HL-60 (cell line): ENCODE data around the gene ERBIN.

Experiments
- DNase-seq, 2 experiments: peaks; one replicate each; pipeline ENCODE4 v3.0.0-alpha.2; 2010 to 2020; ENCODE audit warnings: low read depth in 1 of 2, low spot score in 1 of 2
- H3K27ac ChIP-seq: fragments of 250-450 bp; sonication (Bioruptor Pico); replicated peaks from 2 replicates; pipeline ENCODE4 v1.5.1; 2020; ENCODE audit warnings: mild to moderate bottlenecking, moderate library complexity
- H3K27me3 ChIP-seq: fragments of 250-450 bp; sonication (Bioruptor Pico); 2 replicates; pipeline ENCODE4 v1.5.1; 2021; ENCODE audit warnings: mild to moderate bottlenecking, moderate library complexity; ENCODE audit not compliant: insufficient read depth, poor library complexity, severe bottlenecking
- H3K4me3 ChIP-seq: replicated peaks from 2 replicates; pipeline ENCODE4 v1.5.1; 2011; ENCODE audit warnings: mild to moderate bottlenecking, control low read depth, low read length; ENCODE audit not compliant: insufficient read depth
- CTCF ChIP-seq: IDR thresholded peaks from one replicate; pipeline ENCODE4 v1.5.1; 2011; ENCODE audit warnings: low read length, control low read depth, inconsistent platforms; ENCODE audit not compliant: insufficient read depth
- GABPA ChIP-seq: IDR thresholded peaks from 2 replicates; pipeline ENCODE4 v1.6.1; 2012; ENCODE audit warnings: low read depth
- POLR2AphosphoS5 ChIP-seq: IDR thresholded peaks from 2 replicates; pipeline ENCODE4 v1.6.1; 2012; ENCODE audit warnings: low read depth
- SPI1 ChIP-seq: IDR thresholded peaks from 2 replicates; pipeline ENCODE4 v1.6.1; 2012; ENCODE audit warnings: low read depth, mild to moderate bottlenecking, borderline replicate concordance
- TF ChIP-seq, protein P1 (sequence below): IDR thresholded peaks from 2 replicates; pipeline ENCODE4 v1.6.1; 2012; ENCODE audit warnings: low read depth; ENCODE audit not compliant: insufficient replicate concordance

Gene ERBIN

GRCh38 chr5:65907135-65907534 is 19.2 kb upstream of the ERBIN start:
- TF ChIP-seq SPI1 = no peak
- no peak for TF ChIP-seq GABPA
- no peak for TF ChIP-seq POLR2AphosphoS5
- TF ChIP-seq CTCF = no peak
- TF ChIP-seq, protein P1, sequence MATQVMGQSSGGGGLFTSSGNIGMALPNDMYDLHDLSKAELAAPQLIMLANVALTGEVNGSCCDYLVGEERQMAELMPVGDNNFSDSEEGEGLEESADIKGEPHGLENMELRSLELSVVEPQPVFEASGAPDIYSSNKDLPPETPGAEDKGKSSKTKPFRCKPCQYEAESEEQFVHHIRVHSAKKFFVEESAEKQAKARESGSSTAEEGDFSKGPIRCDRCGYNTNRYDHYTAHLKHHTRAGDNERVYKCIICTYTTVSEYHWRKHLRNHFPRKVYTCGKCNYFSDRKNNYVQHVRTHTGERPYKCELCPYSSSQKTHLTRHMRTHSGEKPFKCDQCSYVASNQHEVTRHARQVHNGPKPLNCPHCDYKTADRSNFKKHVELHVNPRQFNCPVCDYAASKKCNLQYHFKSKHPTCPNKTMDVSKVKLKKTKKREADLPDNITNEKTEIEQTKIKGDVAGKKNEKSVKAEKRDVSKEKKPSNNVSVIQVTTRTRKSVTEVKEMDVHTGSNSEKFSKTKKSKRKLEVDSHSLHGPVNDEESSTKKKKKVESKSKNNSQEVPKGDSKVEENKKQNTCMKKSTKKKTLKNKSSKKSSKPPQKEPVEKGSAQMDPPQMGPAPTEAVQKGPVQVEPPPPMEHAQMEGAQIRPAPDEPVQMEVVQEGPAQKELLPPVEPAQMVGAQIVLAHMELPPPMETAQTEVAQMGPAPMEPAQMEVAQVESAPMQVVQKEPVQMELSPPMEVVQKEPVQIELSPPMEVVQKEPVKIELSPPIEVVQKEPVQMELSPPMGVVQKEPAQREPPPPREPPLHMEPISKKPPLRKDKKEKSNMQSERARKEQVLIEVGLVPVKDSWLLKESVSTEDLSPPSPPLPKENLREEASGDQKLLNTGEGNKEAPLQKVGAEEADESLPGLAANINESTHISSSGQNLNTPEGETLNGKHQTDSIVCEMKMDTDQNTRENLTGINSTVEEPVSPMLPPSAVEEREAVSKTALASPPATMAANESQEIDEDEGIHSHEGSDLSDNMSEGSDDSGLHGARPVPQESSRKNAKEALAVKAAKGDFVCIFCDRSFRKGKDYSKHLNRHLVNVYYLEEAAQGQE = no peak
- no peak for DNase-seq

DNA sequence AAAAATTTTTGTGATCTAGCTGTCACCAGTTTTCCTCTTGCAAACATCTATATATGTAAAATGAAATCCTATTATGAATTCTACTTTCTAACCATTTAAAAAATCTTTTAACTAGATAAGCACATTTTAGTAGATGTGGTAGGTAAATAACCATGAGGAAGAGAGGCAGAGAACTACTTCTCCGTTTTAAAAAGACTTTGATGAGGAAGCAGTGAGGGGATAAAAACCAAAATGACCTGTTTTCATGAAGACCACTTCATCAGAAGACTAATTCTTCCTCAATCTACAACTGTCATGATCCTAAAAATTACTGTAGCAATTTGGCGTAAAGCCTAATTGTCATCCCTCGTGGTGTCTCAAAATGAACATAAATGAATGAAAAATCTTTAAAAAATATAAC is 15.7 kb upstream of the ERBIN start:
- H3K27ac ChIP-seq = no peak overlapping the region
- no peak for DNase-seq
- TF ChIP-seq SPI1 (no peak), CTCF (no peak), POLR2AphosphoS5 (no peak), GABPA (no peak)
- TF ChIP-seq, protein P1 = no peak
- H3K4me3 ChIP-seq = no peak overlapping the region
- H3K27me3 ChIP-seq = no peaks in the 10 kb centered on the region

More at GRCh38 chr5:65907135-65907534, 19.2 kb upstream of the ERBIN start:
- H3K27me3 ChIP-seq = no peaks in the 10 kb centered on the region
- H3K27ac ChIP-seq = no peak overlapping the region
- no peak overlapping the region for H3K4me3 ChIP-seq

DNA sequence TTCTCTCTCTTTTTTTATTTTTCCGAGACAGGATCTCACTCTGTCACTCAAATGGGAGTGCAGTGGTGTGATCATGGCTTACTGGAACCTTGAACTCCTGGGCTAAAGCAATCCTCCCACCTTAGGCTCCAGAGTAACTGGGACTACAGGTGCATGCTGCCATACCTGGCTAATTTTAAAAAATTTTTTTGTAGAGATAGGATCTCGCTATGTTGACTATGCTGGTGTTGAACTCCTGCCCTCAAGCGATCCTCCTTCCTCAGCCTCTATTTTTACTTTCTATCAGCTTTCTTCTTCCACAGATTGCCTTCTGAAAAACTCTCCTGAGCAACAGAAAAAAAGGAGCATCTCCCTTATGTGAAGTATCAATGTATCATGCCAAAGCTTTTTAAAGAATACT is 14.1 kb upstream of the ERBIN start:
- Histone ChIP-seq H3K27me3 (no peaks in the 10 kb centered on the region), H3K27ac (no peak overlapping the region), H3K4me3 (no peak overlapping the region)
- DNase-seq = no peak
- TF ChIP-seq SPI1 (no peak), POLR2AphosphoS5 (no peak)

DNA sequence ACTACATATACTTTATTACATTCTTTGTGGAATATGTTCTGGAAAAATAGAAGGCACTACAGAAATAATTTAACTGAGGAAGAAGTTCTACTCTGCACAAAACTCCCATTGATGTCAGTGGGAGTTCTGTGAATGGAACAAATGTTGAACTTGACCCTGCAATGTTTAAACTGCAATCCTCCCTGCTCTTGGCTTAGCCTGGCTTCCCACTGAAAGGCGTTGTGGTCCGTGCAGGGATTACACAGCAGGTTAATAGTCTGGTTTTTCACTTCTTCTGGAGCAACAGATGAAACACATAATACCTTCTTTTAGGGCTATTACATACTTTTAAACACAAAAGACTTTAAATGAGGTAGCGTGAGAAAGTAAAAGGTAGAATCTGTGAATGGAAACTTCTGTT is 12.9 kb upstream of the ERBIN start:
- H3K4me3 ChIP-seq = no peak overlapping the region
- no peak for TF ChIP-seq GABPA
- no peak for TF ChIP-seq CTCF
- TF ChIP-seq SPI1 = no peak
- TF ChIP-seq, protein P1 = no peak
- no peak for TF ChIP-seq POLR2AphosphoS5
- H3K27ac ChIP-seq = no peak overlapping the region
- no peak for DNase-seq
- no peaks in the 10 kb centered on the region for H3K27me3 ChIP-seq
